NCI-H82 treated with DMSO at 0.1 percent for 48 hours (cell line): ENCODE results near the gene KLHL2.

ENCODE experiments used
- DNase-seq: peaks from one replicate; lab custom pipeline; 2025; ENCODE audit not compliant: unreplicated experiment; lab: John Stamatoyannopoulos, UW

Gene KLHL2

GRCh38 chr4:165288226-165288625 is 80.9 kb downstream of the KLHL2 start:
- DNase-seq: no peak

- DNase-seq: no peak
Observed at GRCh38 chr4:165288639-165289422, 81.5 kb downstream of the KLHL2 start.

DNA sequence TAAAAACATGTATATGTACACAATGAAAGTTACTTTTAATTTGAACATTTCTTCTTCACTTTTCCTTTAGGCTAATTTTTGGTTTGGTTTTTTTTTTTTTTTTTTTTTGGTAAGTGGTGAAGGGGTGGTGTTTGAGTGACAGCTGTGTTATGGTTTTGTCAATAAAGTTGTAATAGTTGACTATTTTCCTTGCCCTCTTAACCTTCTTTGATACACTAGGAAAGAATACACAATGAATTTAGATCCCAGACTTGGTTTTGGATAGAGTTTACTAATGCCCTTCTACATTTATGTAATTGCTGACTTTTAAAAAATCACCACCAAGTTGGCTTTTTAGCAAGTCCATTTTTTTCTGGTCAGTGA is 82.0 kb downstream of the KLHL2 start:
- DNase-seq: no peak

- no peak for DNase-seq
Observed at GRCh38 chr4:165293061-165293460, 85.7 kb downstream of the KLHL2 start.

GRCh38 chr4:165293927-165294649 is 86.7 kb downstream of the KLHL2 start:
- DNase-seq: no peak

GRCh38 chr4:165294907-165295306 is 87.5 kb downstream of the KLHL2 start:
- DNase-seq: no peak

GRCh38 chr4:165297626-165298025 is 90.3 kb downstream of the KLHL2 start:
- DNase-seq: no peak

DNA sequence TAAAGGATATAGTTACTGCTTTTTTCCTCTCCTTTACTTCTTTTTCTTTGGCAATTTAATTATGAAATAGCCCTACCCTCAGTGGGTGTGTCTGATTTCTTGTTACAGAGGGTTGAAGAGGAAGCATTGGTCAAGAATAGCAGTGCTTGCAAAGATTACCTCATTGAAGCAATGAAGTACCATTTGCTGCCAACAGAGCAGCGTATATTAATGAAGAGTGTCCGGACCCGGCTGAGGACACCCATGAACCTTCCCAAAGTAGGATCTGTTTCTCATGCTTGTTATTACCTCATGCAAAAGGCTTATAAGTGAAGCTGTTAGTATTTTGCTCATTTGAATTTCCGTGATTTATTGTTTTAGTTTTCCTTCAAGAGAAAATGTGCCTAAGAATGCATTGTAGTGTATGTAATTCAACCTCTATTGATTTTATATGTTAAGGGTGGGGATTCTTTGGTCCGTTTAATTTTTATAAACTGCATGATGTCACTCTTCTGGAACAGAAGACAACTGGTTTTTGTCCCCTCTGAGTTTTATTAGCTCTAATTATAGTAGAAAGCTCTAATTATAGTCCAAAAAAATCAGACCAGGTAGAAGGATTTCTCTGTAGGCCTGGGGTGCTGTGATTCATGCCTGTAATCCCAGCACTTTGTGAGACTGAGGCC is 92.2 kb downstream of the KLHL2 start:
- no peak for DNase-seq

GRCh38 chr4:165301833-165302232 is 94.5 kb downstream of the KLHL2 start:
- no peak for DNase-seq

GRCh38 chr4:165302658-165303057 is 95.3 kb downstream of the KLHL2 start:
- no peak for DNase-seq

DNA sequence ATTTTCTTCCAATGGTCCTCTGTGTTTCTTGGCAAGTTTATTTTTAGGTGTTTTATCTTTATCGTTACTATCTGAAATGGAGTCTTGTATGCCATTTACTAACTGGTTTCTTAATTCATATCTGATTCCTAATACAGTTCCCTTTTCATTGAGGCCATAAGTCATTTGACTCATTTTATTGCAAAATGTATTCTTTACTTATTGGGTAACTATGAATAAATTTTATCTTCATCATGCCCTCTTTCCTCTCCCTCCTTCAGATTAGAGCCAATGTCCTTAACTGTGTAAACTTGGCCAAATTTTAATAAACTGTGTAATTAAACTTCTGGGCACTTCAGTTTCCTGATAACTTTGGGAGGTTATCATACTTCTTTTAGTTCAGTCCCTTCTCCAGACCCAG is 100.8 kb downstream of the KLHL2 start:
- DNase-seq: no peak

- no peak for DNase-seq
Observed at GRCh38 chr4:165308606-165309005, 101.2 kb downstream of the KLHL2 start.

DNA sequence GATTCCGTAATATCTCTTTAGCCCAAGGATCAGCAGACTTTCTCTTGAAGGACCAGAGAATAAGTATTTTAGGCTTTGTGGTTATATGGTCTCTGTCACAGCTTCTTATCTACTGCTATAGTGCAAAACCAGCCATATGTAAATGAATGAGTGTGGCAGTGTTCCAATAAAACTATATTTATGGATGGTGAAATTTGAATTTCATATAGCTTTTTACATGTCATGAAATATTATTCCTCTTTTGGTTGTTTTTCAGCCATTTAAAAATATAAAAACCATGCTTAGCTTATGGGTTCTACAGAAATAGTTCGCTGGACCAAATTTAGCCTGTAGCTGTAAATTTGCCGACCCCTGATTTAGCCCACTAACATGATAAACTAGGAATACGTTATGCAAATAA is 102.1 kb downstream of the KLHL2 start:
- no peak for DNase-seq

GRCh38 chr4:165312506-165312905 is 105.1 kb downstream of the KLHL2 start:
- no peak for DNase-seq

GRCh38 chr4:165319030-165319429 is 111.7 kb downstream of the KLHL2 start:
- no peak for DNase-seq

DNA sequence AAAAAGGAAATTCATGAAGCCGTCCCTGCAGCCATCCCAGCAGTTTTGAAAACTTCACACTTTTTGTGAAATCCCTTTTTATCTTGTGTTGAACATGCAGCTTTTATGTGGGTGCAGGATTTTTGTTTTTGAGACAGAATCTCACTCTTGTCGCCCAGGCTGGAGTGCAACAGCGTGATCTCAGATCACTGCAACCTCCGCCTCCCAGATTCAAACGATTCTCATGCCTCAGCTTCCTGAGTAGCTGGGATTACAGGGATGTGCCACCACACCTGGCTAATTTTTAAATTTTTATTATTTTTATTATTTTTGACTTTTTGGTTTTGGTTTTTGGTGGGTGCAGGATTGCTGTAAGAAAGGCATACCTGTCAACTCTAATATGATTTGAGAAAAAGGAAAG is 112.1 kb downstream of the KLHL2 start:
- DNase-seq: no peak

GRCh38 chr4:165324236-165324917 is 117.0 kb downstream of the KLHL2 start:
- DNase-seq: no peak

GRCh38 chr4:165324918-165325304 is 117.5 kb downstream of the KLHL2 start:
- no peak for DNase-seq

GRCh38 chr4:165325732-165326512 is 118.6 kb downstream of the KLHL2 start:
- DNase-seq: no peak

DNA sequence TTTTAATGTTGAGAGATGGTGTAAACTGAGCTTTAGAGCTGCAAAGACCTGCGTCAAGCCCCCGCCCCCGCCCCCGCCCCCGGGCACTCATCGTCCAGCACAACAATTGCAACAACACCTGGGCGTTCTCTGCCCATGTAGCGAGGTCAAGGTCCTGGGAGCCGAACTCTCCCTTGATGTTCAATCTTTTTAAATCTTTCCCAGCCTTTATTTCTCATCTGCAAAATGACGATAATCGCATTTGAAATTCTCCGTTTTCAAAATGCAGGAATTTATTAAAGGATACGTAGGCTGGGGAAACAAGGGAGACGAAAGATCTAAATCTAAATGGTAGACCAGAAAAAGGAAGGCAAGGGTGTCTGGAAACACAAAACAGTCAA is 119.5 kb downstream of the KLHL2 start:
- no peak for DNase-seq
